Measurements from ENCODE around the gene PPM1H. TPM values are rescaled to one million over a fixed set of nuclear protein-coding genes. Genes with fewer than 3 reads are reported as not detected.

The PPM1H gene
- polyA plus RNA-seq, 1 donor: 20.0 TPM

- Histone ChIP-seq H3K27ac (ENCODE audit: low read length) (no peak overlapping the region), H3K27me3 (ENCODE audit: control insufficient read depth, insufficient read depth, low read length) (no peaks in the 10 kb centered on the region), H3K36me3 (ENCODE audit: control insufficient read depth, insufficient read depth, low read length) (no peaks in the 10 kb centered on the region), H3K4me3 (ENCODE audit: low read length) (no peak overlapping the region), H3K9me3 (ENCODE audit: control insufficient read depth, low read depth, low read length) (no peaks in the 10 kb centered on the region), H3K4me1 (ENCODE audit: control insufficient read depth, insufficient read depth, low read length) (peaks cover 7% of the 10 kb centered on the region)
- 39% methylated on average over 2 of the region's 3 CpGs for WGBS (ENCODE audit: insufficient coverage, low lambda C conversion rate)
- DNase-seq: no peak
Observed at GRCh38 chr12:62841846-62842245, 93.1 kb downstream of the PPM1H start.

- no peak for DNase-seq
- H3K4me3 ChIP-seq (ENCODE audit: low read length): no peak overlapping the region
- WGBS (ENCODE audit: insufficient coverage, low lambda C conversion rate): 100% methylated on average over 2 of the region's 4 CpGs
- no peaks in the 10 kb centered on the region for H3K27me3 ChIP-seq (ENCODE audit: control insufficient read depth, insufficient read depth, low read length)
- H3K9me3 ChIP-seq (ENCODE audit: control insufficient read depth, low read depth, low read length): no peaks in the 10 kb centered on the region
- H3K4me1 ChIP-seq (ENCODE audit: control insufficient read depth, insufficient read depth, low read length): peaks cover 7% of the 10 kb centered on the region
- H3K36me3 ChIP-seq (ENCODE audit: control insufficient read depth, insufficient read depth, low read length): no peaks in the 10 kb centered on the region
- H3K27ac ChIP-seq (ENCODE audit: low read length): no peak overlapping the region
Observed at GRCh38 chr12:62840806-62841205, 94.1 kb downstream of the PPM1H start.

DNA sequence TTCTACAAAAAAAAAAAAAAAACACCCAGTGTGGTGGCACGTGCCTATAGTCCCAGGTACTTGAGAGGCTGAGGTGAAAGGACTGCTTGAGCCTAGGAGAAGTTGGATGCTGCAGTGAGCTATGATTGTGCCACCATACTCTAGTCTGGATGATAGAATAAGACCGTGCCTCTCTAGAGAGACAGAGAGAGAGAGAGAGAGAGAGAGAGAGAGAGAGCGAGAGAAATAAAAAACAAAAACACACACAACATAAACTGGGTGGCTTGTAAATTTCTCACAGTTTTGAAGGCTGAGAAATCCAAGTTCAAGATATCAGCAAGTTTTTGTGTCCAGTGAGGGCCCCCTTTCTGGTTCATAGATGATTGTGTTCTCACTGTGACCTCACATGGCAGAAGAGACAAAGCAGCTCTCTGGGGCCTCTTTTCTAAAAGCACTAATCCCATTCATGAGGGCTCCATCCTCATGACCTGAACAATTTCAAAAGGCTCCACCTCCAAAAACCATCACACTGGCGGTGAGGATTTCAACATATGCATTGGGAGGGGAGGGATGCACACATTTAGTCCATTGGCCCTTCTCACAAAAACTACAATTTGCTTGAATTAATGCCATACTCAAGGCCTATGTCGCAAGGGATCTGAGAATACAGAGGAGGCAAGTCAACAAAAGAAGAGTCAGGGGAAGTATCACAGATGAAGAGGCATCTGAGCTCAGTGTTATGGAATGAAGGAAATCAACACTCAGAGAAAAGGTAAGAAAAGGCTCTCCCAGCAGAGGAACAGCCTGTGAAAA is 94.9 kb downstream of the PPM1H start:
- no CpG with 5 or more reads among the region's 5 CpGs for WGBS (ENCODE audit: insufficient coverage, low lambda C conversion rate)
- H3K9me3 ChIP-seq (ENCODE audit: control insufficient read depth, low read depth, low read length): no peaks in the 10 kb centered on the region

GRCh38 chr12:62834971-62835547 is 99.9 kb downstream of the PPM1H start:
- Histone ChIP-seq H3K4me1 (ENCODE audit: control insufficient read depth, insufficient read depth, low read length) (peaks cover 9% of the 10 kb centered on the region), H3K27me3 (ENCODE audit: control insufficient read depth, insufficient read depth, low read length) (no peaks in the 10 kb centered on the region), H3K36me3 (ENCODE audit: control insufficient read depth, insufficient read depth, low read length) (no peaks in the 10 kb centered on the region), H3K4me3 (ENCODE audit: low read length) (no peak overlapping the region), H3K27ac (ENCODE audit: low read length) (no peak overlapping the region), H3K9me3 (ENCODE audit: control insufficient read depth, low read depth, low read length) (no peaks in the 10 kb centered on the region)
- no peak for DNase-seq
- 100% methylated on average over 2 of the region's 10 CpGs for WGBS (ENCODE audit: insufficient coverage, low lambda C conversion rate)

More for the DNA sequence above, 94.9 kb downstream of the PPM1H start:
- no peak overlapping the region for H3K27ac ChIP-seq (ENCODE audit: low read length)
- DNase-seq: no peak
- no peaks in the 10 kb centered on the region for H3K27me3 ChIP-seq (ENCODE audit: control insufficient read depth, insufficient read depth, low read length)
- H3K4me1 ChIP-seq (ENCODE audit: control insufficient read depth, insufficient read depth, low read length): peaks cover 6% of the 10 kb centered on the region
- H3K36me3 ChIP-seq (ENCODE audit: control insufficient read depth, insufficient read depth, low read length): no peaks in the 10 kb centered on the region
- no peak overlapping the region for H3K4me3 ChIP-seq (ENCODE audit: low read length)

DNA sequence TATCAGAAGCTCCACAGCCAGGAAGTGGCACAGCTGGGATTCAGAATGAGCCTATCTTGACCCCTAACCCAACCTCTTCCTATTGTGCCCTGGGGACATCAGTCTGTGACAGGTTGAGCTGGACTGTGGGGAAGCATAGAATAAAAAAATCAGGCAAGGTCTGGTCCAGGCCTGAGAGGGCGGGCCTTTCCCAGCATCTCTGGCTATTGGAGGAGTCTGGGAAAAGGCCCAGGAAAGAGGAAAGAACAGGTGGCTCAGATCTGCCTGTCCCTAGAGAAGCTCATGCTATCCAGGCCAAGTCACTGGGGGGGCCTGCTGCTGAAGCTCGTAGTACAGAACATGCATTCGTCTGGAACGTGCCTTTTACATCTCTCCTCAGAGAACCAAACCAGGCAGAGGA is 100.5 kb downstream of the PPM1H start:
- peaks cover 4% of the 10 kb centered on the region for H3K36me3 ChIP-seq (ENCODE audit: control insufficient read depth, insufficient read depth, low read length)
- no peak overlapping the region for H3K27ac ChIP-seq (ENCODE audit: low read length)
- no peak for DNase-seq

GRCh38 chr12:62833634-62834033 is 101.3 kb downstream of the PPM1H start:
- Histone ChIP-seq H3K4me1 (ENCODE audit: control insufficient read depth, insufficient read depth, low read length) (peaks cover 9% of the 10 kb centered on the region), H3K27ac (ENCODE audit: low read length) (no peak overlapping the region), H3K27me3 (ENCODE audit: control insufficient read depth, insufficient read depth, low read length) (no peaks in the 10 kb centered on the region), H3K9me3 (ENCODE audit: control insufficient read depth, low read depth, low read length) (no peaks in the 10 kb centered on the region), H3K36me3 (ENCODE audit: control insufficient read depth, insufficient read depth, low read length) (peaks cover 5% of the 10 kb centered on the region), H3K4me3 (ENCODE audit: low read length) (no peak overlapping the region)
- WGBS (ENCODE audit: insufficient coverage, low lambda C conversion rate): 83% methylated on average over 3 of the region's 6 CpGs
- no peak for DNase-seq

More for the DNA sequence above, 100.5 kb downstream of the PPM1H start:
- WGBS (ENCODE audit: insufficient coverage, low lambda C conversion rate): 88% methylated on average over 1 of the region's 4 CpGs
- H3K27me3 ChIP-seq (ENCODE audit: control insufficient read depth, insufficient read depth, low read length): no peaks in the 10 kb centered on the region
- no peak overlapping the region for H3K4me3 ChIP-seq (ENCODE audit: low read length)
- H3K9me3 ChIP-seq (ENCODE audit: control insufficient read depth, low read depth, low read length): no peaks in the 10 kb centered on the region
- H3K4me1 ChIP-seq (ENCODE audit: control insufficient read depth, insufficient read depth, low read length): peaks cover 9% of the 10 kb centered on the region

- 0% methylated on average over 1 of the region's 3 CpGs for WGBS (ENCODE audit: insufficient coverage, low lambda C conversion rate)
- Histone ChIP-seq H3K27ac (ENCODE audit: low read length) (peak overlapping the region; percentile 53), H3K27me3 (ENCODE audit: control insufficient read depth, insufficient read depth, low read length) (no peaks in the 10 kb centered on the region), H3K4me3 (ENCODE audit: low read length) (peak overlapping the region; percentile 3), H3K9me3 (ENCODE audit: control insufficient read depth, low read depth, low read length) (no peaks in the 10 kb centered on the region), H3K4me1 (ENCODE audit: control insufficient read depth, insufficient read depth, low read length) (peaks cover 9% of the 10 kb centered on the region), H3K36me3 (ENCODE audit: control insufficient read depth, insufficient read depth, low read length) (peaks cover 8% of the 10 kb centered on the region)
- peak; percentile 21 to 79 for DNase-seq
Observed at GRCh38 chr12:62832558-62832957, 102.4 kb downstream of the PPM1H start.

DNA sequence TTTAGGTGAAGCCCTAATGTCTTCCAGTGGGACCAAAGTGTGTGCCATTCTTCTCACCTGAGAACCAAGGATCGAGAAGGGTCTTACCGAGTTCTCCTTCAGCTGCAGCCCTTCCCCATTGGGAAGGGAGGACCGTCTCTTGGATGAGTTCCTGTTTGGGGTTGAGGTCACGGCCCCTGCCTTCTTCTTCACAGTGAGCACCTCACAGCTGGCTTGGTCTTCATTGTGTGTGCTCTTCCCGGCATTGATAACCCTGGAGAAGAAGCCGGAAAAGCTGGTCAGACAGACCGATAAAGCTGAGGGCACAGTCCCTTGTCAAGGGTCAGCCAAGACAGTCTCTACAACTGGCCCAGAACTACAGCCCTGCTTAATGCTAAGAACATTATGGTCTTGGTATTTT is 102.9 kb downstream of the PPM1H start:
- WGBS (ENCODE audit: insufficient coverage, low lambda C conversion rate): no CpG with 5 or more reads among the region's 7 CpGs
- no peaks in the 10 kb centered on the region for H3K27me3 ChIP-seq (ENCODE audit: control insufficient read depth, insufficient read depth, low read length)
- peaks cover 9% of the 10 kb centered on the region for H3K4me1 ChIP-seq (ENCODE audit: control insufficient read depth, insufficient read depth, low read length)

GRCh38 chr12:62827855-62828254 is 107.1 kb downstream of the PPM1H start:
- peaks cover 7% of the 10 kb centered on the region for H3K4me1 ChIP-seq (ENCODE audit: control insufficient read depth, insufficient read depth, low read length)
- H3K27ac ChIP-seq (ENCODE audit: low read length): no peak overlapping the region
- H3K27me3 ChIP-seq (ENCODE audit: control insufficient read depth, insufficient read depth, low read length): no peaks in the 10 kb centered on the region
- 100% methylated on average over 1 of the region's 2 CpGs for WGBS (ENCODE audit: insufficient coverage, low lambda C conversion rate)
- no peak overlapping the region for H3K4me3 ChIP-seq (ENCODE audit: low read length)
- DNase-seq: no peak
- H3K9me3 ChIP-seq (ENCODE audit: control insufficient read depth, low read depth, low read length): no peaks in the 10 kb centered on the region
- H3K36me3 ChIP-seq (ENCODE audit: control insufficient read depth, insufficient read depth, low read length): peaks cover 8% of the 10 kb centered on the region

More for the DNA sequence above, 102.9 kb downstream of the PPM1H start:
- Histone ChIP-seq H3K4me3 (ENCODE audit: low read length) (no peak overlapping the region), H3K27ac (ENCODE audit: low read length) (peak overlapping the region; percentile 53), H3K36me3 (ENCODE audit: control insufficient read depth, insufficient read depth, low read length) (peaks cover 8% of the 10 kb centered on the region), H3K9me3 (ENCODE audit: control insufficient read depth, low read depth, low read length) (no peaks in the 10 kb centered on the region)
- no peak for DNase-seq

- H3K27me3 ChIP-seq (ENCODE audit: control insufficient read depth, insufficient read depth, low read length): no peaks in the 10 kb centered on the region
- H3K4me1 ChIP-seq (ENCODE audit: control insufficient read depth, insufficient read depth, low read length): peaks cover 2% of the 10 kb centered on the region
- no peak overlapping the region for H3K27ac ChIP-seq (ENCODE audit: low read length)
- no peak overlapping the region for H3K4me3 ChIP-seq (ENCODE audit: low read length)
- peaks cover 8% of the 10 kb centered on the region for H3K36me3 ChIP-seq (ENCODE audit: control insufficient read depth, insufficient read depth, low read length)
- no peaks in the 10 kb centered on the region for H3K9me3 ChIP-seq (ENCODE audit: control insufficient read depth, low read depth, low read length)
- no peak for DNase-seq
- WGBS (ENCODE audit: insufficient coverage, low lambda C conversion rate): 100% methylated on average over 1 of the region's 2 CpGs
Observed at GRCh38 chr12:62827042-62827441, 107.9 kb downstream of the PPM1H start.
